Measurements from ENCODE around the gene TENT4A.

TENT4A gene

DNA sequence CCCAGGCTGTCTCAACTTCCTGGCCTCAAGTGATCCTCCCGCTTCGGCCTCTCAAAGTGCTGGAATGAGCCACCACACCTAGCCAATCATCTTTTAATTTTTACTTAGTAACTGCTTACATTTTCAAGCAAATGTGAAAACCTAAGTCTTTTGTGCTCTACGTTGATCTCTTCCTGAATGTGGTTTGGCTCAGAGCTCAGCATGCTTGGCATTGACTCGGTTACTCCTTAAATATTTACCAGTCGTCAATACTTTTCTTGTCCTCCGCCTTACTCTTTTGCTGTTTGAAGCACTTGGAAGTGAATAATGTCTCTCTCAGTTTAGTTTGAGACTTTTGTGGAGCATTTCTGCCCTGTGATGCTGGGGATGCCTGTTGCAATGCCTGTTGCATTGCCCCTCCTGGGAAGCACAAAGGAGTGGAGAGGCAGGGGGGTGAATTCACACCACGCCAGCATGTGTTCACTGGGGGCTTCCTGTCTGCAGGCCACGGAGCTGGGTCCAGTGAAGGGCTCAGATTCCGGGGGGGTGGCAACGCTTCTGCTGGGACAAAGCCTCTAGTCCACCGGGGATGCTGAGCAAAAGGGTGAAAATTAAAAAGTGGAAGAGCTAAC lies 13.1 kb upstream of the TENT4A start:
- no peak for DNase-seq

DNA sequence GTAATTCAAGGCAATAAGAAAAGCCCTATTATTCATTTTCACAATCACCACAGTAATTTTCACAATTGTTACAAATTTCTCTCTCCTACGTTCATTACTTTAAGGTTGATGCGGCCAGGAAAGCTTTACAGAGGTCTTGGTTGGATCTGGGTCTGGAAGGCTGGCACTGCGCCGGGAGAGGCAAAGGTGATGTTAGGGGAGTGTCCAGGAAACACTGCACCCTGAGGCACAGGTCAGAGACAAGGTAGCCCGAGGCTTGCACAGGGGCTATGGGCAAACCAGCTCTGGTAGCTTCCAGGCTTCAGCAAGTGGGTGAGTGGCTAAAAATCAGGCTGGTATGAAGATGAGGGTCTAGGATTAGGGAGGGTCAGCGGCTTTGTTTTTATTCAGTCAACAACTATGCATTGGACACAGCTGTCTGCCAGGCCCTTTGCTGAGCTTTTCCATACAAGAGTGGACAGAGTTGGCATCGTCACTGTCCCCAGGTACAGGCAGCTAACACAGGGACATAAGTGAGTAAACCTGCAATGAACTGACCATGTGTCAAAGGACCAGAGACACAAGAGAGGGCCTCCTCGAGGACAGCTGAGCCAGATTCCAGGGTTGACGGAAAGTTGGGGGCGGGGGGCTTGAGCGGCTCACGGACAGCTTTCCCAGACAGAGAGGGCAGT lies 12.4 kb upstream of the TENT4A start:
- no peak for DNase-seq

DNA sequence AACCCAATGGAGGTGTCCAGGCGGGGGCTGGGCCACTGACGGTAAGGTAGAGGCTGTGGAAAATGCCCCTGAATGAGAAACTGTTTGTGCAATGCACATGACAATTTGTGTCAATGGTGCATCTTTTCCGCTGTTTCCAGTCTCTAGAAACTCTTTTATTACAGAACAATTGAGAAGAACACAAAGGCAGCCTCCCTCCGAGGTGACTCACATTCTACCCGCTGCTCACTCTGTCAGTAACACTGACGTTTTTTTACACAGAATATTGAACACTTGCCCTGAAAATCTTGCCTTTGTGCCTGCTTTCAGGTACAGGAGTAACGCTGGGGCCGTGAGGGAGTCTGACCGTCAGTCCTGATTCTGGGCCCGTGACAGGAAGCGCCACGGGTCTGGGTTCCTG lies 11.7 kb upstream of the TENT4A start:
- DNase-seq: peak in 6 of 56 donors; percentile 16 to 43 (median 28)

DNA sequence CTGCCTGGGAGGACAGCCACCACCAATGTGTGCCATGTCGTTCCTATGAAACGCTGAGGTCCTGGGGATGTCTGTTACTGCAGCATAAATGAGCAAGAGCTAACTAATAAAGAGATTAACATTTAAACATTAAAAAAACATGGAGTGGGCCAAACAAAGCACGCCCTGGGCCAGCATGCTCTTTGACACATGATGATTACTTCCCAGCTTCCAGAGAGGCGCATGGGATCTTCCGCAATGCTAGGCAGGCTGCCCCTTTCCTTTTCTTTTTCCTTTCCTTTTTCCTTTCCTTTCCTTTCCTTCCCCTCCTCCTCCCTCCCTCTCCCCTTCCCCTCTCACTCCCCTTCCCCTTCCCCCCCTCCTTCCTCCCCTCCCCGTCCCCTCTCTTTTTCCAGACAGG lies 10.6 kb upstream of the TENT4A start:
- no peak for DNase-seq

DNA sequence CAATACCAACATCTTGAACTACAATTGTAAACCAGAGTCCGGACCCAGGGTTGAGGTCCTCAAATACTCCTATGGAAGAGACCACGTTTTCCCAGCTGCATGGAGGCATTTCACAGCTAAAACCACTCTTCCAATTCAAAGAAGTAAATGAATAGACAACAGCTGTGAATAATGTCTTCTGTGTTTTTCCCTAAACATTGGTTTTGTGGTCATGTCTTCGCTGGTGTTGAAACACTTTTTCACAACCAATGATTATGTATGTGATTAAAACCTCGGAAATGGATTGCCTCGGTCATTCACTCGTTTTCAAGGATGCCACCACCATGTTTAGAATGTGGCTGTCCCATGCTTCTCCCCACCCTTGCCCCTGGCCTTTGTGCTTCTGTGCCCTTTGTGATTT lies 9.4 kb upstream of the TENT4A start:
- no peak for DNase-seq

DNA sequence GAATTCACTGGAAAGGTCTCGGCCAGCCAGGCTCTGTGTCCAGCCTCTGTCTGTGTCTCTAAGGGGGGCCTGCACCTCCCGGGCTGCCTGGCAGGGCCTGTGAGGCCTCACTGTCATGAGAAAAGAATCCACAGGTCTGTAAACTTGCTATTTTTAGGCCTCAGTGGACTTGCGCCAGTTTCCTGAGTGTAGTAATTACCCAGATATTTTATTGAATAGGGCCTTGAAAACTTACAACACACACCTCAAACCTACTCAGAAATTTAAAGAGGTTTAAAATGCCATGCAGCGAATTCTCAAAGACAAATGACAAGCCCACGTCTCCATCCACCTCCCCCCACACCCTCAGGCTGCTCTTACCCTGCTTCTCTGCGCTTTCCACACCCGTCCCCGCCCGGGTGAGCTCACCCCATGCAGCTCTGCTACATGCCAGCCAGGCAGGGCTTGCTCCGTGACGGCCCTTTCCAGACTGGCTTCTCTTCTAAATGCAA lies 8.8 kb upstream of the TENT4A start:
- peak in 13 of 56 donors; percentile 13 to 64 (median 31) for DNase-seq

DNA sequence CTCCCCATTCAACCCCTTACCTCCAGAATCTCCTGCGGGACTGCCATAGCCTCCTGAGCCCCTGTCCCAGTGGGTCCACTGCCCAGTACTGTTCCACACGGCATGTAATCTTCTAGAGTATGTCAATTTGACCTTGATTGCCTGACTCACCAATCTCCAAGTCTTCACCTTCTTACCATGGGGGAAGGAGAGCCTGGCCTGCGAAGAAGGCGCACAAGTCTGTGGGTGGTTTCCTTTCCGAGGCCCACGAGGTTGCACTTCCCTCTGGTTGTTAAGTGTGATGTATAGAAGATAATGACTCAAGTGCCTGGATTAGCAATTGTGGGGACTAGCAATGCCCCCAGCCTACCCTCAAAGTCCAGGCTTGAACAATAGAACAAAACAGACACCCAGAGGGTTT lies 8.1 kb upstream of the TENT4A start:
- no peak for DNase-seq

DNA sequence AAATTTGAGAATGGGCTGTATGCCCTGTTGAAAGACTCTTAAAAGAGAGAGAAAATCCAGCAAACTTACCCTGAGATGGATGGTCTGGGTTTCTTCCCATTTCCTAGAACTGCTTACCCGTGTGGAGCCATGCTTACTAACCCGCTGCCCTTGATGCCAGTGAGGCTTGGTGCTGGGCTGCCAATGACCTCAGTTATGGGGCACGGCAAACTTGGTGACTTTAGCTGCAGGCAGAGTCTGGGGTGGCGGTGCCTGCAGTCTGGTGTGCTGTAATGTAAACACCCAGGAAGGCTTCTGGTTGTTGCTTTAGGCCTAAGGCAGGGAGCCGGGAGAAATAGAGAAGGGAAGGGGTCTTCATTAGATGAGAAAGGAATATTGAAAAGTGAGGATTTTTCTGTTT lies 7.3 kb upstream of the TENT4A start:
- no peak for DNase-seq

DNA sequence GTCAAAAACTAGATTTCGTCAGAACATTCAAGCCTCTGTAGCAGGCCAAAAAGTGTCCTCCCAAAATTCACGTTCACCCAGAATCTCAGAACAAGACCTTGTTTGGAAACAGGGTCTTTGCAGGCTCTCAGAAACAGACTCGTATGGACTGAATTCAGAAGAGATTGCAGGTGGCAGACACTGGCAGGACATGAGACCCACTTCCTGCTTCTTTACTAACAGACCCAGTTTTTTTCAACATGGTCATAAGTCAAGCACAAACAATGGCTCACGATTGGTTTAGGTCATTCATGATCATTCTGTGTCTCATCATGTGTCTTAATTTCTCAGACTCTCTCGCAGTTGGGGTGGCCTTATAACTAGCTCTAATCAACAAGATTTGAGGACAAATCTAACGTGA lies 5.4 kb upstream of the TENT4A start:
- DNase-seq: no peak

DNA sequence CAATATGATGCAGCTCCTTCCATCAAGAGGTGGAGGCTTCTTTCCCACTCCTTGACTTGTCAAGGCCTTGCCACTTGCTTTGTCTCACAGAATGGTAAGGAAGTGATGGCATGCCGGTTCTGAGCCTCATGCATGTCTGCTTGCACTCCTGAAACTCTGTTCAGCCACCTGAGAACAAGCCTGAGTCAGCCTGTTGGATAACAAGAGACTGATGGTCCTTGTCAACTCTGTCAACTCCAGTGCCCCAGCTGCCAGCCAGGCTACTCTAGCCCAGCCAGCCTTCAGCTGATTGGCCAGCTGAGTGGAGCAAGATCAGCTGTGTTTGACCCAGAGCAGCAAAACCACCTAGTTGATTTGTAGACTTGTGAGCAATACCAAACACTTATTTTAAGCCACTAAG lies 4.4 kb upstream of the TENT4A start:
- DNase-seq: no peak

DNA sequence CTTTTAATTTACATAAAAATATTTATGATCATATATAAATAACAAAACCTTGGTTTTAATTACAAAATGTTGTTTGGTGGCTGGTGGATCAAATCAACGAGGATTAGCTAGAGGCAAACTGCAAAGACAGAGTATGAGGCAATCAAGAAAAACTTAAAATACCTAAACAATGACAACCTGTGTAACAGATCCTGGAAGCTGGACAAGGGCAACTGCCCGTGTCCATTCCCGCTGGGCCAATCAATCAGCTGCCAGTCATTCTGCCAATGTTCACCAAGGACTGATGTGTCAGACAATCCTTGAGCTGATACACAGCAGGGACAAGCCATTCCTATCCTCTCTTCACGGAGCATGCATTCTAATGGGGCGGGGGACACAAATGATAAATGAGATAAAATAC lies 3.2 kb upstream of the TENT4A start:
- DNase-seq: no peak

DNA sequence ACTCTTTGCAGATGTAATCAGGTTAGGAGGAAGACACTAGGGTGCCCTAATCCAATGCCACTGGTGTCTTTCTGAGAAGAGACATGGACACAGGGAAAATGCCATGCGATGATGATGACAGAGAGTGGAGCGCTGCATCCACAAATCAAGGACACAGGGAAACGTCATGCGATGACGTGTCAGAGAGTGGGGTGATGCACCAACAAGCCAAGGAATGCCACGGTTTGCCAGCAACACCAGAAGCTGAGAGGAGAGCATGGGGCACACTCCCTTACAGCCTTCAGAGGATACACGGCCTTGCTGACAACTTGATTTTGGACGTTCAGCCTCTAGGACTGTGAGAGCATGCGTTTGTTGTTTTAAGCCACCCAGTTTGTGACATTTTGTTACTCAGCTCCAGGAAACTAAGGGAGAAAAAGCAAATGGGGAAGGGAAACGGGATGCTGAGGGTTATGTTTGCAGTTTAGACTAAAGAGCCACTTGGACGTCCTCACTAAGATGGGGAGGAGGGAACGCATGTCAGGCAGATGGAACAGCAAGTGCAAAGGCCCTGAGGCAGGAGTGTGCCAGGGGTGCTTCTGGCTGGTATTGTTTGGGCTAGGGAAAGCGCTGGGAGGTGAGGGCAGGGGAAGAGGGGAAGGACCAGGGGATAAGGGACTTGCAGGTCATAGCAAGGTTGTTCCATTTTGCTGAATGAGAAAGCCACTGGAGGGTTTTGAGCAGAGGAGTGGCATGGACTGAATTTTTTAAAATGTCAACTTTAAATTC lies 2.5 kb upstream of the TENT4A start:
- DNase-seq: no peak

DNA sequence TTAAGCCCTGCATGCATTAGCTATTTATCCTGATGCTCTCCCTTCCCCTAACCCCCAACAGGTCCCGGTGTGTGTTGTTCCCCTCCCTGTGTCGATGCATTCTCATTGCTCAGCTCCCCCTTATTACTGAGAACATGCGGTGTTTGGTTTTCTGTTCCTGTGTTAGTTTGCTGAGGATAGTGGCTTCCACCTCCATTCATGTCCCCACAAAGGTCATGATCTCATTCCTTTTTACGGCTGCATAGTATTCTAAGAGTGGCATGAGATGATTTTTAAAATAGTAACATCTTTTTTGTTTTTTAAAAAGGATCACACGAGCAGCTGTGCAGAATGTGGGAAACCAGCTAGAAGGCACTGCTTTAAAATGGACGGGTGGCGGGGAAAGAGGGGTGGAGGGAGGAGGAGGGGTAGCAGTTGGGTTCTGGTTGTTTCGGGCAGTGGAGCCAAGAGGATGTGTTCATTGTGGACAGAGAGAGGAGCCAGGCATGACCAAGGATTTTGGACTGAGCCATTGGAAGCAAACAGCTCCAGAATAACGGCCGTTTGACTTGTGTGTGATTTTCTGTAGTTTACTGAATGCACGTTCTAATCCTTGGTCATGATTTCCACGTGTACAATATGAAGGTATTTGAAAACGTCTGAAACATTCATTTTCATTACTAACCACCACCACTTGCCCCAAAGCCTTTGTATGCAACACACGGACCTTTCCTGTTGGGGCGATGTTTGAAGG lies 1.7 kb upstream of the TENT4A start:
- no peak for DNase-seq

DNA sequence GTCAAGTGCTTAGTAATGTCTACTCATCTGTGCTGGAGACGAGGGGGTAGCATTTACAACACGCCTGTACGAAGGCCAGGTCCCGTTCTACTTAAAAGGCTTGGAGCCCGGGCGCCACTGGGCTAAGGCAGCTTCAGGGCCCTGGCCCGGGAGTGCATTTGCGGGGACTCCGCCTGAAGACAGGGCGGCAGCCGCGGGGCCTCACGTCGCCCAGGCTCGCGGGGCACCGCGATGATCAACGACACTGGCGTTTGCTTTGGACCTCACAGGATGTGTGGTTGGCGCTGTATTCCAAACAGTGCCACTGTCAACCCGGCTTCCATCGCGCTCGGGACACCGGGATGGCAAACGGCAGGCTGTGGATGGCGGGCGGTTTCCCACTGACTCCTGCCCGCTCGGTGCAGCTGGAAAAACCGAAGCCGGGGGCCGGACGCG lies 1.1 kb upstream of the TENT4A start:
- peak in 27 of 56 donors; percentile 28 to 72 (median 56) for DNase-seq

DNA sequence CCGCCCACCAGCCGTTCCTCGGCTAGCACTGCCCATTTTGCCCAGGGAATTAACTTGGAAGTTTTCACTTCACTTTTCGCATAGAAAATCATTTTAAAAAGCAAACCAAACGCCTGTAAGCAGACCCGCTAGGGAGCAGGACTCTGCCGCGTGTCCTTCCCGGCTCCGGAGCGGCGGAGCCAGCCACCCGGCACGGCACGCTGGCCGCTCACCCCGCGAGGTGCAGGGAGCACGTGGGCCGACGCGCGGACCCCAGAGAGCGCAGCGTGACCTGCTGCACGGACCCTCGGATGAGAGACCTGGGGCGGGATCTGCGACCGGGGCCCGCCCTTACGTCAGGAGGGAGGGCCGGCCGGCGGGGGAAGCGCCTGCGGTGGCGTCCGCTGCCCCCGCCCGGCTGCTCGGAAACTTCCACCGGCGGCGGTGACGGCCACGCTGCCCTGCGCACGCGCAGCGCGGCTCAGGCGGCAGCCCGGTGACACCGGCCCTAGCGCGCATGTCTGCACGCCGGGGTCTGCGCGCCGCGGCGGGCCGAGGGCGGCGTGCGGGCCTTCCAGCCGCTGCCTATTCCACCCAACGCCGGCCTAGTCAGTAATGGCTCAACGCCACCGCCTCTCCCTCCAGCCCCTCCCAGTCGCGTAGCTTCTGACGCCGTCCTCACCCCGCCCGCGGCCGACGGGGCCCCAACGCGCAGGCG lies 507 bp upstream of the TENT4A start:
- DNase-seq: peak in 55 of 56 donors; percentile 65 to 97 (median 93)

DNA sequence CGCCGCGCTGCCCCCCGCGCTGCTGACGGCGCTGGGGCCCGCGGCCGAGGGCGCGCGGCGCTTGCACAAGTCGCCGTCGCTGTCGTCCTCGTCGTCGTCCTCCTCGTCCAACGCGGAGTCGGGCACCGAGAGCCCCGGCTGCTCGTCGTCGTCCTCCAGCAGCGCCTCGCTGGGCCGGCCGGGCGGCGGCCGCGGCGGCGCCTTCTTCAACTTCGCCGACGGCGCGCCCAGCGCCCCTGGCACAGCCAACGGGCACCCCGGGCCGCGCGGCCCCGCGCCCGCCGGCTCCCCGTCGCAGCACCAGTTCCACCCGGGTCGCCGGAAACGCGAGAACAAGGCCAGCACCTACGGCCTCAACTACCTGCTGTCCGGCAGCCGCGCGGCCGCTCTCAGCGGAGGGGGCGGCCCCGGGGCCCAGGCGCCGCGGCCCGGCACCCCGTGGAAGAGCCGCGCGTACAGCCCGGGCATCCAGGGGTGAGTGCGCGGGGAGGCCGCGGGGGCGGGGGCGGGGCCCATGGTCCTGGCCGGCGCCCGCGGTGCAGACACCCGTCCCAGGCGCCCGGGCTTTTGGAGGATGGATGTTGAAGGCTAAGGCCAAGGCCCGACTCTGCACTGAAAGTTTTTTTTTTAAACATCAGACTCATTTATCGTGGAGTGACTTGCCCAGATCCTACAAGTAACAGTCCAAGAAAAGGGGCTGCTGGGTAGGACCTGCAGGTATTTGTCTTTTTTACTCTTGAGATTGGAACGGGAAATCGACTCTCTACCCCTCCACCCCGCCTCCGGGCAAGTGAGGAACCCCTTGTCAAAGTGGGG lies 1.2 kb downstream of the TENT4A start:
- DNase-seq: peak in 3 of 56 donors; percentile 28 to 53 (median 38)

DNA sequence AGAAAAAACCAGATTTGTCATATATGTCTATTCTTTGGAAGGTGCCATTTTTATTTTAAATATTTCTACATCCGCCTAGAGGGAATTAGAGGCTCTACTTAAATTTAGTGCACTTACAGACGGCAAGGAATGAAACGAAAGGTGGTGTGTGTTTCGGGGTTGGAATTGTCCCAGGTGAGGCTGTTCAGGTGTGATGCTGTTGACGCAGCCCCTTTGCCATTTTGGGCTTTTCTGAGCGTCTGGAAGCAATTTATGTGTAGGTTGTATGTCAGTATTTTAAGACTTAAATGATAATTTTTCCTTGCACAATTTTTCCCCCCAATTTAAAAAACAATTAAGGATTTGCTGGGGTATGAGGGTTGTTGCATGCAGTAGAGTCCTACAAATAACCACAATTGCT lies 2.0 kb downstream of the TENT4A start:
- DNase-seq: no peak

DNA sequence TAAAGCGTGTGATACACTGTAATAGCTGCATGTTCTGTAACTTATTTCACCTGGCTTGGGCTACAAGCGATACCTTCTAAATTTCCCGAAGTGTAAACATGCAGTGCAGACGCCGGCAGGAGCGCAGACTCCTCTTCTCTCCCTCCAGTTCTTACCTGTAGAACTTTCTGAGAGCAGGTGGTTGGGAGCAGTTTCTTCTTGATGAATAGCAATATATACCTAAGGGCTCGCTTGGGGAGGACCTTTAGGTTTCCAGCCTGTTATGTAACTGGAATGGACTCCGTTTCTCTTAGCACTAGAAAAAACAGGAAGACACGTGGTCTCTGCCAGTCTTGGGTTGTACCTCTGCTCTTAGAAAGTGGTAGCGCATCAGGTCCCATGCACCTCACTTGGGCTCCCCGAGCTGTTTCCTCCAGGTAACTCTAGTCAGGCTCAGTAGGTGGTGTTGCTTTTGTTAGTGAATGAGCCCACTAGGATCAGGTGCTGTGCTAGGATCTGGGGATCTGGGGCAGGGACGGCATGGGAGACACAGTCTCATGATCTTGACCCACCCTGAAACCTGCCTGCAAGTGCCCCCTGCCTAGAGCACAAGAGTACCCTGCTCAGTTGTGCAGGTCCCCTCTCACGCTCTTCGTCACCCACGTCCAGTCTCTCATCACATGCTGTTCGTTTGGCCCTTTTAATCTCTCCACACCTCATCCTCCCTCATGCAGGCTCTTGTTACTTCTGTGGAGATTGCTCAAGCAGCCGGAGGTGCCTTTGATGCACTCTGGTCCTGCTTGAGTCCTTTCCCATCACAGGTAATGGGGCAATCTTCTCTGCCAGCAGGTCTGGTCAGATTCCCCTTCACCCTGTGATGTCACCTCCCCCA lies 2.8 kb downstream of the TENT4A start:
- DNase-seq: no peak

DNA sequence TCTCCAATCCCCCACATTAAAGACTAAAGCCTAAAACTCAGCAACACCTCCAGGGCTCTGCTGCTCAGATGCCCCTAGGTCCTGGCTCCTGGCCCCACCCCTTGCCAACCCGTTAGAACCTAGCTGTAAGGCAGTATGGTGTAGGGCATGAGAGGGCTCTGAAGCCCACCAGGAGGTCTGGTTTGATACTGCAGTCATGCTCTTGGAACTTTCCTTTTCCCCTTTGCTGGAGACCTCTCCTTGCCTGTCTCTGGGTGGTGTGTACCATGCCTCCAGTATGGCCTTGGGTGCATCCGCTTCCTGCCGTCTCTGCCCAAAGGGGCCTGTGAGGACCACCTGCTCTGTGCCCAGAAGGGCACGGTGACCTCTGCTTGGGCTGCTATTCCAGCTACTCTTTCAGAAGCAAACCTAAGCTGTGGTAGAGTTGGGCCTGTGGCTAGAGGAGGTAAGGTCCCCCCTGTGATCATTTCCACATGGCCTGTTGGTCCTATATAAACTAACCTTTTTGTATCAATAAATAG lies 3.5 kb downstream of the TENT4A start:
- DNase-seq: no peak

Measured in nucleus accumbens (tissue), 56 donors.